Neural cell (in vitro differentiated cells): ENCODE results near the gene IP6K1. TPM values are rescaled to one million over a fixed set of nuclear protein-coding genes. Genes with fewer than 3 reads are reported as not detected.
"Not testable (repeated sequence)": the region's sequence is repeated elsewhere in the genome, so short reads cannot be mapped to it uniquely, and the experiment has no call there.

Experiments used
- H2AFZ ChIP-seq: fragments of 200-600, 300-800 bp; sonication (generic), shearing (Covaris generic); 2 replicates; pipeline ENCODE4 v1.6.0; 2014; ENCODE audit warnings: low read depth, mild to moderate bottlenecking, antibody characterized with exemption, low read length, moderate library complexity
- H3F3A ChIP-seq: fragments of 200-600 bp; shearing (Covaris generic); 2 replicates; pipeline ENCODE4 v1.6.1; 2016; ENCODE audit warnings: mild to moderate bottlenecking, moderate library complexity, mixed read lengths, antibody characterized with exemption, low read length; ENCODE audit not compliant: insufficient read depth, poor library complexity, severe bottlenecking
- H3K27ac ChIP-seq: fragments of 200-600, 300-800 bp; sonication (generic), shearing (Covaris generic); 2 replicates; pipeline ENCODE4 v1.5.1; 2014; ENCODE audit warnings: mild to moderate bottlenecking, low read length, moderate library complexity
- H3K27me3 ChIP-seq: fragments of 300-800, 200-600 bp; sonication (generic), shearing (Covaris generic); 2 replicates; pipeline ENCODE4 v1.6.0; 2014; ENCODE audit warnings: mild to moderate bottlenecking, low read depth, low read length, moderate library complexity; ENCODE audit not compliant: insufficient read depth
- H3K36me3 ChIP-seq: fragments of 300-800, 200-600 bp; sonication (generic), shearing (Covaris generic); 2 replicates; pipeline ENCODE4 v1.5.1; 2014; ENCODE audit warnings: mild to moderate bottlenecking, antibody characterized with exemption, low read length, moderate library complexity; ENCODE audit not compliant: insufficient read depth
- H3K4me2 ChIP-seq: fragments of 300-800, 200-600 bp; sonication (generic), shearing (Covaris generic); 2 replicates; pipeline ENCODE4 v1.6.0; 2014; ENCODE audit warnings: mild to moderate bottlenecking, low read length
- H3K4me3 ChIP-seq: fragments of 300-800, 200-600 bp; sonication (generic), shearing (Covaris generic); 2 replicates; pipeline ENCODE4 v1.5.1; 2014; ENCODE audit warnings: mild to moderate bottlenecking, low read length, moderate library complexity
- H3K79me2 ChIP-seq: fragments of 200-600 bp; shearing (Covaris generic); replicated peaks from 2 replicates; pipeline ENCODE4 v1.6.0; 2014; ENCODE audit warnings: mild to moderate bottlenecking, low read length, moderate library complexity; ENCODE audit not compliant: insufficient read depth
- H3K9ac ChIP-seq: fragments of 300-800, 200-600 bp; sonication (generic), shearing (Covaris generic); 2 replicates; pipeline ENCODE4 v1.6.1; 2016; ENCODE audit warnings: mild to moderate bottlenecking, low read length, mixed read lengths
- H3K9me2 ChIP-seq: fragments of 200-600 bp; shearing (Covaris generic); 2 replicates; pipeline ENCODE4 v1.6.1; 2016; ENCODE audit warnings: mild to moderate bottlenecking, low read length, mixed read lengths; ENCODE audit not compliant: insufficient read depth
- H3K9me3 ChIP-seq: fragments of 200-600, 300-800 bp; sonication (generic), shearing (Covaris generic); 2 replicates; pipeline ENCODE4 v1.6.1; 2016; ENCODE audit warnings: mild to moderate bottlenecking, mixed run types, low read length, moderate library complexity, mixed read lengths
- H4K20me1 ChIP-seq: fragments of 200-600 bp; shearing (Covaris generic); 2 replicates; pipeline ENCODE4 v1.6.1; 2016; ENCODE audit warnings: mild to moderate bottlenecking, mixed run types; ENCODE audit not compliant: insufficient read depth
- EP300 ChIP-seq: fragments of 450-650 bp; conservative IDR thresholded peaks from 2 replicates; pipeline ENCODE4 v1.6.1; 2014; ENCODE audit warnings: antibody characterized with exemption, mild to moderate bottlenecking, moderate library complexity; ENCODE audit not compliant: poor library complexity, severe bottlenecking
- EZH2 ChIP-seq: fragments of 200-600, 300-800 bp; shearing (Covaris generic), sonication (generic); IDR thresholded peaks from 2 replicates; pipeline ENCODE4 v1.6.1; 2014; ENCODE audit warnings: antibody characterized with exemption, low read length, borderline replicate concordance, mild to moderate bottlenecking; ENCODE audit not compliant: insufficient read depth, poor library complexity, severe bottlenecking
- MXI1 ChIP-seq: fragments of 450-650 bp; conservative IDR thresholded peaks from 2 replicates; pipeline ENCODE4 v1.6.1; 2014; ENCODE audit warnings: antibody characterized with exemption, mild to moderate bottlenecking; ENCODE audit not compliant: poor library complexity, severe bottlenecking
- POLR2AphosphoS5 ChIP-seq: IDR thresholded peaks from 2 replicates; pipeline ENCODE4 v1.6.1; 2012
- RAD21 ChIP-seq: fragments of 450-650 bp; conservative IDR thresholded peaks from 2 replicates; pipeline ENCODE4 v1.6.1; 2014; ENCODE audit warnings: antibody characterized with exemption, mild to moderate bottlenecking, moderate library complexity
- SMC3 ChIP-seq: fragments of 450-650 bp; conservative IDR thresholded peaks from 2 replicates; pipeline ENCODE4 v1.6.1; 2014; ENCODE audit warnings: antibody characterized with exemption, mild to moderate bottlenecking, moderate library complexity; ENCODE audit not compliant: poor library complexity
- TAF1 ChIP-seq: IDR thresholded peaks from 2 replicates; pipeline ENCODE4 v1.6.1; 2012; ENCODE audit warnings: low read depth
- polyA plus RNA-seq: library from polyadenylated mRNA; depleted of rRNA; stranded (reverse); fragments of >200 nt; gene quantifications from 2 replicates; pipeline ENCODE4 v1.2.3, GENCODE V29; 2014
- TF ChIP-seq, protein P1 (sequence below): IDR thresholded peaks from 2 replicates; pipeline ENCODE4 v1.6.1; 2012; ENCODE audit warnings: borderline replicate concordance
- TF ChIP-seq, protein P2 (sequence below): fragments of 450-650 bp; IDR thresholded peaks from 2 replicates; pipeline ENCODE4 v1.5.1; 2014; ENCODE audit warnings: antibody characterized with exemption, mild to moderate bottlenecking, moderate library complexity; ENCODE audit not compliant: poor library complexity, severe bottlenecking

IP6K1 gene
- polyA plus RNA-seq, 1 donor from 2014 or later: 52.7 TPM

DNA sequence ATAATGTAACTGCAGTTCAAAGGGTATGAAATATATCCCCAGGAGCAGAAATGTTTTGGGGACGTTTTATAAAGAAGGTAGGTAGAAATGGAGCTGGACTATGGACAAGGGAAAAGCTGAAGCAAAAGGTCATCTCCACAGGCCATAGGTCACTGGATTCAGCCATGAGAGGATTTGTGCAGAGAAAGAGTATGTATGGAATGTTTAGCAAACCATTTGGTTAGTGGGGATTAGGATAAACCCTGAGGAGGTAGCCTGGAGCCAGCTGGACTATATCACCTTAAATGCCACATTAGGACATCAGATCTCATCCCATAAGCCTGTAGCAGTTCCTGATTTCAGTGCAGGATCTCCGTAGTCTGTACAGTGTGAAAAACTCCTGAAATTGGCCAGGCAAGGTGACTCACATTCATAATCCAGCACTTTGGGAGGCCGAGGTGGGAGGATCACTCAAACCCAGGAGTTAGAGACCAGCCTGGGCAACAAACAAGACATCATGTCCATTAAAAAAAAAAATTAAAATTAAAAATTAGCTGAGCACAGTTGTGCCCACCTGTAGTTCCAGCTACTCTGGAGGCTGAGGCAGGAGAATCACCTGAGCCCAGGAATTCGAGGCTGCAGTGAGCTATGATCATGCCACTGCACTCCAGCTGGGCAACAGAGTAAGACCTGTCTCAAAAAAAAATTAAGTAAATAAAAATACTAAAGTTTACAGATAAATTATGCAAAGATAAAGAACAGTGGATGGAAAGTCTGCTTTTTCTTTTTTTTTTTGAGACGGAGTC is 4.7 kb downstream of the IP6K1 start:
- H3K27me3 ChIP-seq: no peaks in the 10 kb centered on the region
- H3F3A ChIP-seq: no peaks in the 10 kb centered on the region
- H3K9me2 ChIP-seq: no peaks in the 10 kb centered on the region
- no peak overlapping the region for H3K9ac ChIP-seq
- TF ChIP-seq RAD21 (no peak), TAF1 (no peak), MXI1 (no peak), EP300 (no peak), POLR2AphosphoS5 (no peak), EZH2 (no peak), SMC3 (no peak)
- TF ChIP-seq, protein P1, sequence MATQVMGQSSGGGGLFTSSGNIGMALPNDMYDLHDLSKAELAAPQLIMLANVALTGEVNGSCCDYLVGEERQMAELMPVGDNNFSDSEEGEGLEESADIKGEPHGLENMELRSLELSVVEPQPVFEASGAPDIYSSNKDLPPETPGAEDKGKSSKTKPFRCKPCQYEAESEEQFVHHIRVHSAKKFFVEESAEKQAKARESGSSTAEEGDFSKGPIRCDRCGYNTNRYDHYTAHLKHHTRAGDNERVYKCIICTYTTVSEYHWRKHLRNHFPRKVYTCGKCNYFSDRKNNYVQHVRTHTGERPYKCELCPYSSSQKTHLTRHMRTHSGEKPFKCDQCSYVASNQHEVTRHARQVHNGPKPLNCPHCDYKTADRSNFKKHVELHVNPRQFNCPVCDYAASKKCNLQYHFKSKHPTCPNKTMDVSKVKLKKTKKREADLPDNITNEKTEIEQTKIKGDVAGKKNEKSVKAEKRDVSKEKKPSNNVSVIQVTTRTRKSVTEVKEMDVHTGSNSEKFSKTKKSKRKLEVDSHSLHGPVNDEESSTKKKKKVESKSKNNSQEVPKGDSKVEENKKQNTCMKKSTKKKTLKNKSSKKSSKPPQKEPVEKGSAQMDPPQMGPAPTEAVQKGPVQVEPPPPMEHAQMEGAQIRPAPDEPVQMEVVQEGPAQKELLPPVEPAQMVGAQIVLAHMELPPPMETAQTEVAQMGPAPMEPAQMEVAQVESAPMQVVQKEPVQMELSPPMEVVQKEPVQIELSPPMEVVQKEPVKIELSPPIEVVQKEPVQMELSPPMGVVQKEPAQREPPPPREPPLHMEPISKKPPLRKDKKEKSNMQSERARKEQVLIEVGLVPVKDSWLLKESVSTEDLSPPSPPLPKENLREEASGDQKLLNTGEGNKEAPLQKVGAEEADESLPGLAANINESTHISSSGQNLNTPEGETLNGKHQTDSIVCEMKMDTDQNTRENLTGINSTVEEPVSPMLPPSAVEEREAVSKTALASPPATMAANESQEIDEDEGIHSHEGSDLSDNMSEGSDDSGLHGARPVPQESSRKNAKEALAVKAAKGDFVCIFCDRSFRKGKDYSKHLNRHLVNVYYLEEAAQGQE: no peak
- TF ChIP-seq, protein P2, sequence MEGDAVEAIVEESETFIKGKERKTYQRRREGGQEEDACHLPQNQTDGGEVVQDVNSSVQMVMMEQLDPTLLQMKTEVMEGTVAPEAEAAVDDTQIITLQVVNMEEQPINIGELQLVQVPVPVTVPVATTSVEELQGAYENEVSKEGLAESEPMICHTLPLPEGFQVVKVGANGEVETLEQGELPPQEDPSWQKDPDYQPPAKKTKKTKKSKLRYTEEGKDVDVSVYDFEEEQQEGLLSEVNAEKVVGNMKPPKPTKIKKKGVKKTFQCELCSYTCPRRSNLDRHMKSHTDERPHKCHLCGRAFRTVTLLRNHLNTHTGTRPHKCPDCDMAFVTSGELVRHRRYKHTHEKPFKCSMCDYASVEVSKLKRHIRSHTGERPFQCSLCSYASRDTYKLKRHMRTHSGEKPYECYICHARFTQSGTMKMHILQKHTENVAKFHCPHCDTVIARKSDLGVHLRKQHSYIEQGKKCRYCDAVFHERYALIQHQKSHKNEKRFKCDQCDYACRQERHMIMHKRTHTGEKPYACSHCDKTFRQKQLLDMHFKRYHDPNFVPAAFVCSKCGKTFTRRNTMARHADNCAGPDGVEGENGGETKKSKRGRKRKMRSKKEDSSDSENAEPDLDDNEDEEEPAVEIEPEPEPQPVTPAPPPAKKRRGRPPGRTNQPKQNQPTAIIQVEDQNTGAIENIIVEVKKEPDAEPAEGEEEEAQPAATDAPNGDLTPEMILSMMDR: no peak
- H3K27ac ChIP-seq: no peak overlapping the region
- H3K79me2 ChIP-seq: peaks cover 81% of the 10 kb centered on the region
- H3K9me3 ChIP-seq: no peaks in the 10 kb centered on the region
- H3K4me2 ChIP-seq: no peak overlapping the region
- H3K4me3 ChIP-seq: no peak overlapping the region
- no peak overlapping the region for H2AFZ ChIP-seq
- peaks cover 4% of the 10 kb centered on the region for H4K20me1 ChIP-seq
- no peaks in the 10 kb centered on the region for H3K36me3 ChIP-seq

DNA sequence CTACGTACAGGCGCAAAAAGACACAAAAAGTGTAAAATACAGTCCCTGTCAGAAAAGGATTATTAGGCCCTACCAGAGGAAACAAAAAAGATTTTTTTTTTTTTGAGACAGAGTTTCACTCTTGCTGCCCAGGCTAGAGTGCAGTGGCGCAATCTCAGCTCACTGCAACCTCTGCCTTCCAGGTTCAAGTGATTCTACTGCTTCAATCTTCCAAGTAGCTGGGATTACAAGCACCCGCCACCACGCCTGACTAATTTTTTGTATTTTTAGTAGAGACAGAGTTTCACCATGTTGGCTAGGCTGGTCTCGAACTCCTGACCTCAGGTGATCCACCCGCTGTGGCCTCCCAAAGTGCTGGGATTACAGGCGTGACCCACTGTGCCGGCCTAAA is 5.4 kb downstream of the IP6K1 start:
- not testable (repeated sequence) for H3K9me2 ChIP-seq, H3K9ac ChIP-seq, H2AFZ ChIP-seq, H3F3A ChIP-seq, H4K20me1 ChIP-seq, H3K4me2 ChIP-seq, H3K9me3 ChIP-seq, H3K27me3 ChIP-seq, H3K27ac ChIP-seq, H3K36me3 ChIP-seq
- H3K4me3 ChIP-seq: peak overlapping the region; percentile 49
- peaks cover 82% of the 10 kb centered on the region for H3K79me2 ChIP-seq
